IPS-NIHi7 (cell line): ENCODE results near the gene SPRR1A.
"Not testable (repeated sequence)": the region's sequence is repeated elsewhere in the genome, so short reads cannot be mapped to it uniquely, and the experiment has no call there.

Source experiments
- DNase-seq: peaks from one replicate; pipeline ENCODE4 v3.0.0; 2012; ENCODE audit warnings: mixed read lengths; ENCODE audit errors: extremely low spot score

SPRR1A gene

DNA sequence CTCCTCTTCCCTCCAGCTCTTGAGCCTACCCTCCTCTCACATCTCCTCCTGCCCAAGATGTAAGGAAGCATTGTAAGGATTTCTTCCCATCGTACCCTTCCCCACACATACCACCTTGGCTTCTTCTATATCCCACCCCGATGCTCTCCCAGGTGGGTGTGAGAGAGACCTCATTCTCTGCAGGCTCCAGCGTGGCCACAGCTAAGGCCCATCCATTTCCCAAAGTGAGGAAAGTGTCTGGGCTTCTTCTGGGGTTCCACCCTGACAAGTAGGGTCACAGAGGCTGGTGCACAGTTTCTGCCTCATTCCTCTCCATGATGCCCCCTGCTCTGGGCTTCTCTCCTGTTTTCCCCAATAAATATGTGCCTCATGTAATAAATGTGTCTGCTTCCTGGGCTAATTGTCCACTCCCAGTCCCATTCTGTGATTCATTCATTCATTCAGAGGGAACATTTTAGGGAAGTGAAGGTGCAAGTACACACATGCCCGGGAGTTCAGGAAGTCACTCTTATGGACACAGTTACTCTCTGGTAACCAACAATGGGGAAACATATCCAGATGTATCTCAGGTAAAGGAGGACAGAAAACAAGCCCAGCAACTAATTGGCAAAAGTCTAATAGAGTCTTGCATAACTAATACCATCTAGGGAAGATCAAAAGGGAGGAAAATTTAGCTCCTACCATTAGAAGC is 11.5 kb upstream of the SPRR1A start:
- no peak for DNase-seq

DNA sequence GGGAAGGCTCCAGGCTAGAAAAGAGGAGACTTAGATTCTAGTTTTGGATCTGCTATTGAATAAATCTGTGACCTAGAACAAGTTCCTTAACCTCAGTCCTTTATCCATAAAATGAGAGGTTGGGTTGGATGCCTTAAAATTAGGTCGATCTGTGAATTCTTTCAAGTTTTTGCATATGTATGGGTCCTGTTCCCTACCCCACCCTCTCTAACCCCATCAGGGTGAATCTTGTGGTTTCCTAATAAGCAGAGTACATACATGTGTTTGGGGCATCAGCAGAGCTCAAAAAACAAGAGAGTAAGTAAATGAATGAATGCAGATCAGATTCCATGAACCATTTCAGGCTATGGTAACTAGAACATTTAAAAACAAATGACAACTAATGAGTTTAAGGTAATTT is 7.2 kb upstream of the SPRR1A start:
- no peak for DNase-seq

DNA sequence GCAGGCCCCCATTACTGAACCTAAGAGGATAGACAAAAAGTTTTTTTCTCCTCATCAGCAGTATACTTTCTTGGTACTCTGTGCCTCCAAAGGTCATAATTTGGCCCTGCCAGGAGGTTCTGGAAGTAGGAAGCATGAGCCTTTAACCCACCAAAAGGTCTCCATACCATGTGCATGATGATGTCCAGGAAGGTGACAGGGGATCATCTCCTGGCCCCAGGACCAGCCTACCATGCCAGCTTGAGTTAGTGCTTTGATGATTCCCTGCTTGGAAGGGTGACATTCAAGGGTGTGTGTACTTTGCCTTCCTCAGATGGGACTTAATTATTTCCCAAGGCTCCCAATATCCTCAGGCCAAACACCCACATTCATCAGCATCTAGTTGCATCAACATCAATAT is 6.3 kb upstream of the SPRR1A start:
- DNase-seq = no peak

DNA sequence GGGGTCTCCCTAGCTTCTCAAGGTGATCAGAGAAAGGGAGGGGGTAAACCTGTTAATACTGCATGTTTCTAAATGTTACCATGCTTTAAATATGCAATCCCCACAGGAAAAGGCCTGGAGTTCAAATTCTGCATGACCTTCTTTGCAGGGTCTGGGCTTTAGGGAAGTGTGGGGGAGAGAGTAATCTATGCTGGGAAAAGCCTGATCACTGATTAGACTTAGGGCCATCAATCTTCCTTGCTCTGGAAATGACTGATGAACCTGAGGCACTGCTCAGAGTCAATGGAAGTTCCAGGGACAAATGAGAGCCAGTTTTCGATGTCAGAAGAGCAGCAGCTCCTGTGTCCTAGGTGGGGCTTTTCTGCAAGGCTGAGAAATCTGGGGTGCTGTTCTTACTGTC is 3.2 kb upstream of the SPRR1A start:
- DNase-seq = no peak

DNA sequence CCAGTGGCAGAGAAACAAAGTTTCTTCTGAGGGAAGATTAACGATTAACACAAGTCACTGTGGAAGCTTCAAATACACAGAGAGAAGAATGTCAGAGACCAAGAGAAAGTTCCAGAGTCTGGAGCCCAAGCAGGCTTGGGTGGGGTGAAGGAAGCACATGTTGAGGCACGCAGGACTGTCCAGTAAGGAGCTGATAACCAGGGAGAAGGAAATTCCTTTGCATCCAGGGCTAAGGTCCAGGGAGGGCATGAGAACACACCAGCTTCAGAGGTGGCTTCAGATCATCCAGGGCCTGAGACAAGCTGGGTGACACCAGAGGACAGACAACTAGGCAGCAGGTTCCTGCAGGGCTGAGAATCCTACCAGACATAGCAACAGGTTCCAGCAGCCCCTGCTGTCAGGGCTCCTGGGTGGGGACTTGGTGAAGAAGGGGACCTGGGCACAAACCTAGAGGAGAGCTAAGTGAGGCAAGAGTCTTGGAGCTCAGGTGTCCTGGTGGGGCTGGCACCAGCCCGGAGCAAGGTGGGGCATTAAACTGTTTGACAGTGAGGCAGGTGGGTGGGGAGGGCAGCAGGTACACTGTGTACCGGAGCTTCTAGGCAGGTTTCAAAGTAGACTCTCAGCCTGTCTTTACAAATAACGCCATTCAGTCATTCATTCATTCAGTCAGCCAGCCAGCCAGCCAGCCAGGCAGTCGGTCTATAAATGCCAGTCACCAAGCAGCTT is 2.6 kb upstream of the SPRR1A start:
- DNase-seq = no peak

DNA sequence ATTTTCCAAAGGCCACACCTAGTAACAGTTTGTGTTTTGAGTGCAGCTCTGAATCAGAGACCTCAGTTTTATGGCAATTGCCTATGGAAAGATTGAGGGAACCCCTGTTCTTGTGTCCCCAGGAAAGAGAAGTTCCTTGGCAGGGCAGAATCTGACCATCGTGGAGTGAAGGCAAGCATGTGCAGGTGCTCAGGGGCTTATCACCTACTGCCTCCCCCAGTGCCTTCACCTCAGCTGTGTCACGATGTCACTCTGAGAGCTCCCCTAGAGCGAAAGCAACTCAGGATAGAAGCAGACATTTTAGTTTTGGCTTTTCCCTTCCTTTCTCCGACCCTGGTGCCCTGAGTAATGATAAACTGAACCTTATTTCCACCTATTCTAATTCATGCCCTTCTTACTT is 1.8 kb upstream of the SPRR1A start:
- no peak for DNase-seq

DNA sequence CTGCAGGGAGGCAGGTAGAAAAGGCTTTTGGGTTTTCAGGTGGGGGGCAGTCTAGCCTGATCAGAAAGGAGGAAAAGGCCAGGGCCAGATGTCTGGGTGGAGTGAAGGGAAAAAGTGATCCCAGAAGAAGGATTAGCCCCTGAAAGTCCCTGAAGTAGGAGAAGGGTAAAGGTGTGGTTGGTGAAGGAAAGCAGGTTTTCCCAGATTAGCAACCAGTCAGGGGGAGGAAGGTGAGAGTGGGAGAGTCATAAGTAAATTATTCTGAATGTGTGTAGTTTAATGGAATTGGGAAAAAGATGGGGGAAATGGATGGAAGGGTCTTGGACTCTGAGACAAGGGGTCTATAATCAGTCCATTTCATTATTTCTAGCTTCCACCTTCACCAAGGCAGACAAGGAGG is 647 bp upstream of the SPRR1A start:
- DNase-seq = no peak

DNA sequence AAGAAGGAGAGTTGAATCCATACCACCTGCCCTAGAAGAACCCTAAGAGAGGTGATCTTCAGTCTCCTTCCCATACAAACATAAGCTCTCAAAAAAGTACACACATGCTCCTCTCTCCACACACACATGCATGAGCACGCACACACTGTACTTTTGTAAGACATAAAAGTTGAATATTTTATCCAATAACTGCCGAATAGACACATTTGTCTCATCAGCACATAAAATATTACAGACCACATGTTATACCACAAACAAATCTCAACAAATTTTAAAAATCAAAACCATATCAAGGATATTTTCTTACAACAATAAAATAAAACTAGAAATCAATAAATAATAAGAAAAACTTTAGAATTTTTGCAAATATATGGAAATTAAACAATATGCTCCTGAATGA is 2.7 kb downstream of the SPRR1A start:
- DNase-seq = no peak

DNA sequence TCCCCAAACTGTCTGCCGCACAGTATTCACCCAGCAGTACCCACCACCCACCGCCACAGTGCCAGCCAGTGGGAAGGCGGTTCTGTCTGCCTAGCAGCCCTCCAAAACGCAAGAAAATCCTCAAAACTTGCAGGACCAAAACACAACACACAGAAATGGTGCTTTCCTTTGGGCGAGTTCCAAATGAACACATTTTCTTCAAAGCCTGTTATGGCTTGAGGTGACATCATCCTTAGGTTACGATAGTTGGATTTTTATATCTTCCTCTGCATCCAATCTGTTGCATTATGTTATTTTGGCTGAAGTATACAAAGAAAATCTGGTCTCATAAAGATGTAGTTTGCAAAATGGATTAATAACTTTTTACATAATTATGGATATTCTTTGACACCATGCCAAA is 9.3 kb downstream of the SPRR1A start:
- no peak for DNase-seq

DNA sequence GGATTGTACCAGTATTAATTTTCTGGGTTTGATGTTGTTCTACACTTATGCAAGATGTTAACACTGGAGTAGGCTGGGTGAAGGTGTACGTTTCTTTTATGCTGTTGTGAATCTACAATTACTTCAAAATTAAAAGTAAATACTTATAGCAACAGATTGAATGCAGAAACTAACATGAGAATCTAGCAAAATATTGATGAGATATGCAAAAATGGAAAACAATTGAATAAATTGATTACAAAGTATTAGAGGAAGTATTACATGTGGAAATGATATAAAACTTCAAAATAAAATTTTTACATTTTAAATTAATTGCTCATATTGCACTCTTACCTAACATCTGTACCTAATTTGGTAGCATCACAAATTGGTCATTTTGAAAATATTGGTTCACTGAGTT is 12.0 kb downstream of the SPRR1A start:
- DNase-seq = no peak

DNA sequence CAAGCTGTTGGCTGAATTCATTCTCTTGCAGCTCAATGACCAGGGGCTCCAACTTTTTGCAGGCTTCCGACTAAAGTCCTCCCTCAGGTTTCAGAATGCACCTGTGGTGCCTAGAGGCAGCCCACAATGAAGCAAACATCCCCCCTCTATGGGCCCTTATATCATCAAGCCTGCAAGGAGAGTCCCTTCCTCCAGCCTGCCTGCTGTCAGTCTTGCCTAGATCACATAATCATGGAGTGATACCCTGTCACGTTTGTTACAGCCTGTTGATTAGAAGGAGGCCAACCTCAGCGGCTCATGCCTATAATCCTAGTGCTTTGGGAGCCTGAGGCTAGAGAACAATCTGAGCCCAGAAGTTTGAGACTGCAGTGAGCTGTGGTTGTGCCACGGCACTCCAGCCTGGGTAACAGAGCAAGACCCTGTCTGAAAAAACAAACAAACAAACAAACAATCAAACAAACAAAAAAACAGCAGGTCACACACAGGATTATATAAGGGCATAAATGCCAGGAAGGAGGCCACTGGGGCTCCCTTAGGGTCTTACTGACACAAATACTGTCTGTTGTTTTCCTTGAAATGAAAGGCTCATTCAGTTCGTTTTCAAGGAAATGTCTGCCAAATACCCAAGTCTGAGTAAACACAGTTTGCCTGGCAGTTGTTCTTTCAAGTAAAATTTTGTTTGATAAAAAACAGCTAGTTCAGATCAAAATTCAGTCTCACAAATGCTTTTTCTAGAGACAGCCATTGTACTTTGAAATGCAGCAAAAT is 12.9 kb downstream of the SPRR1A start:
- DNase-seq = no peak

DNA sequence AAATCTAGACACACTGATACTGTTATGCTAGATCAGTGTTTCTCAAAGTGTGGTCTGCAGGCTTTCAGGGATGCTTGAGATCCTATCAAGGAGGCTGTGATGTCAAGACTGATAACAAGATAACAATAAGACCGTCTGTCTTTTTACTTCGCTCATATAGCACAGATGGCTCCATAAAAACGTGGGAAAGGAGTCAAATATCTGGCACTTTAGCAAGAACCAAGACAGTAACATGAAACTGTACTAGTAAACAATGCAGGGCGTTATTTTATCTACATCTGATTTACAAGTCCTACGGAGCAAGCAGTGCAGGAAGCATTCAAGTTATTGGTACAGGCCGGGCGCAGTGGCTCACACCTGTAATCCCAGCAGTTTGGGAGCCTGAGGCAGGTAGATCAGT is 14.0 kb downstream of the SPRR1A start:
- DNase-seq = no peak

DNA sequence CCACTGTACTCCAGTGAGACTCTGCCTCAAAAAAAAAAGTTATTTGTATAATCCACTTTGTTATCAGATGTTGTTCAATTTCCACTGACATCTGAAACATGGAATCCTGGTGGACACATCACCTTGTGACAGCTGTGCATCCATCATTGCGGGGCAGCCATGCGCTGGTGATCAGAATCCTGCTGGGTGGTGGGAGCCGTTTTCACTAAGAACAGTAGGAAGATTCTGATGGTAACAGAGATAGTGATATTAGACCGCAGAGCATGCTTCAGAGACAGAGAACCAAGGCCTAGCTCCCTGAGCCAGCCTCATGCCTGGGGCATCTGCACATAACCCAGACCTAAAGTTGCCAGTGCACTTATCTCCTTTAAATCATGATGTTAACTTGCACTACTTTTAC is 14.6 kb downstream of the SPRR1A start:
- no peak for DNase-seq

DNA sequence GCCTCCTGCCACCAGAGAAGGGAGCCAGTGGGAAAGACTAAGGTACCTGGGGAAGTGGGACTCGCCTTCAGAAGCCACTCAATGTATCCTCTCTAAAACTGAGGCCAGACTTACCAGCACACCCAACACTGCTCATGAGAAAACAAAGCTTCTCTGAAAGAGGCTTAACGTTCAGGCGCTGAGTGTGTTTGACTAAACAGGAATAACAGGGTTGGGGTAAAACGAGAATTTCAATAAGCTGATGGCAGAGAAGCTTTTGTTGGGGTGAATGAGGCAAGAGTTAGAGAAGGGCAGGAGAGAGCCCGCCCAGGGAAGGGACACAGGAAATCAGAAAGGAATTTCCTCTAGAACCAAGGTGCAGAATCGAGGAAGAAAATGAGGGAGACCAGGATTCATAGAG is 15.9 kb downstream of the SPRR1A start:
- DNase-seq = no peak

DNA sequence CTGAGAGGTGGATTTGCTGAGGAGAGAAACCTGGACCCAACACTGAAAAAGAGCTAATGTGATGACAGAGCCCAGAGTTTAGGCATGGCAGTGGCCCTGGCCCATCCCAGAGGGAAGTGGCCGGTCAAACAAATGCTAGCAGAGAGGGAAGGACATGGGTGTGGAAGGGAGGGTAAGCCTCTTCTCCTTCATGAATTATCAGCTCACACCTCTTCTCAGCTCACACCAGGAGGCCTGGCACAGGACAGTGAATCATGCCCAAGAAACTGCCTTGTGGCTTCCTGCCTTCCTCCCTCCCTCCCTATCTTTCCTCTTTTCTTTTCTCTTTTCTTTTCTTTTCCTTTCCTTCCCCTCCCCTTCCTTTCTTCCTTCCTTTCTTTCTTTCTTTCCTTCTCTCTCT is 16.4 kb downstream of the SPRR1A start:
- no peak for DNase-seq

DNA sequence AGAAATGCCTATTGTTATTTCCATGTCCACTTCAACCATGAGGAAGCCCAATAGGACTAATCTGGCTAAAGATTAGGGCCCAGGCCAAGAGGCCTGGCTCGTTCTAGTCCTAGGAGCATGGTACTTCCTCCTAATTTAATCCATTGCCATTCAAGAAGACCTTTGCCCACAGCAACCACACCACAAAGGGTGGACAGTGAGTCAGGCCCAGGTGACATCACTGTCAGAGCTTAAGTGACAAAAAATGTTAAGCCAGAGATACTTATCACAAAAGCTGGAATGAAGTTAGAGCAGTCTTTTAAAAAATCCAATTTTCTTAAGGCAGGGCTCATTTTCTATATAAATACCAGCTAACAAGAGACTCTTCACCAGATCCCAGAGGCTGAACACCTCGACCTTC is 17.5 kb downstream of the SPRR1A start, which contains the start of gene SPRR3:
TSS of gene SPRR3 (plus strand) at position 368 of the 400 bp plus-strand sequence. CDS start 1,272 bp downstream, outside the sequence.
- DNase-seq = no peak

DNA sequence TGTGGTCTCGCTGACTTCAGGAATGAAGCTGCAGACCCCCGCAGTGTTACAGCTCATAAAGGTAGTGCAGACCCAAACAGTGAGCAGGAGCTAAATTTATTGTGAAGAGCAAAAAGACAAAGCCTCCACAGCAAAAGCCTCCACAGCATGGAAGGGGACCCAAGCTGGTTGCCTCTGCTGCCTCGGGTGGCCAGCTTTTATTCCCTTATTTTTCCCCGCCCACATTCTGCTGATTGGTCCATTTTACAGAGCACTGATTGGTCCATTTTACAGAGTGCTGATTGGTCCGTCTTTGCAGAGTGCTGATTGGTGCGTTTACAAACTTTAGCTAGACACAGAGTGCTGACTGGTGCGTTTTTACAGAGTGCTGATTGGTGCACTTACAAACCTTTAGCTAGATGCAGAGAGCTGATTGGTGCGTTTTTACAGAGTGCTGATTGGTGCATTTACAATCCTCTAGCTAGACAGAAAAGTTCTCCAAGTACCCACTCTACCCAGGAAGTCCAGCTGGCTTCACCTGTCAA is 27.4 kb downstream of the SPRR1A start:
- DNase-seq = not testable (repeated sequence)

DNA sequence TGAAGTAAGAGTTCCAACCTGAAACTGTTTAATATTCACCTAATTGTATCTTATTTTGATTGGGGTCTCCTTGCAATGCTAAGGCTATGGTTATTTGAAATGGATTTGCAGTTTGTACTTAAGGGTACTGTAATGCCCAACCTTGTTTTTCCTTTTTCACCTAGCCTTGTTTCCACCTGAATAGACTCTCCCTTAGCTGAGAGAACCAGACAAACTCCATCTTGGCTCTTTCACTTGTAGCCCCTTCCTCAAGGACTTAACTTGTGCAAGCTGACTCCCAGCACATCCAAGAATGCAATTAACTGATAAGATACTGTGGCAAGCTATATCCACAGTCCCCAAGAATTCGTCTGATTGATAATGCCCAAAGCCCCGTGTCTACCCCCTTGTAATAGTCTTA is 37.9 kb downstream of the SPRR1A start:
- not testable (repeated sequence) for DNase-seq

DNA sequence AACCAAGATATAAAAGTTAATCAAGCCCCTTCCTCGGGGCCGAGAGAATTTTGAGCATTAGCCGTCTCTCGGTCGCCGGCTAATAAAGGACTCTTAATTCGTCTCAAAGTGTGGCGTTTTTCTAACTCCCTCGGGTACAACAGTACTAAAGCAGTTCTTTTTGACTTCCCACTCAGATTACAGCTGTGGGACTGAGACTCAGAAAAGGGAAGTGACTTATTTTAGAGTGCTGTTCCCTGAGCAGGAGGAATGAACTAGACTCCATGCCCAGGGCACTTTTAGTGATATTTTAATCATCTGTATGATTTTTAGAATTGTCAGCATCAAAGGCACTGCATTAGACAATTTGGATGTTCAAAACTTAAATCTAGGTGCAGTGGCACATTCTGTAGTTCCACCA is 38.5 kb downstream of the SPRR1A start:
- DNase-seq = not testable (repeated sequence)

DNA sequence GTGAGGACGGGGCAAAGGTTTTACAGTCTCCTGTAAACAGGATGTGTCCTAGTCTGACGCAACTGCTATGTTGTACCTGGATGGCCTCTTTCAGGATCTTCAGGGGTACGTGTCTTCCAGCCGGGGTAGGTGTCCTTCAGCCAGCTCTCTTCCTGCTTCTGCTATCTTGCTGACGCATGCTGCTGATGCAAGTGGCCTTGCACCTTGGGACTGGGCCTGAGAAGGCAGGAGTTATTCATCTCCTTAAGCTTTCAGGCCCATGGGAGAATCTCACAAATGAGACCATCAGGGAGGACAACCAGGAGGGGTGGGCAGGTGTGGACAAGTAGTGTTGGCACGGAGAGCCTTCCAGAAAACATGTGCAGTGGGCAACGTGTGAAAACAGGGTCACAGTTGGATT is 39.2 kb downstream of the SPRR1A start:
- DNase-seq = no peak

DNA sequence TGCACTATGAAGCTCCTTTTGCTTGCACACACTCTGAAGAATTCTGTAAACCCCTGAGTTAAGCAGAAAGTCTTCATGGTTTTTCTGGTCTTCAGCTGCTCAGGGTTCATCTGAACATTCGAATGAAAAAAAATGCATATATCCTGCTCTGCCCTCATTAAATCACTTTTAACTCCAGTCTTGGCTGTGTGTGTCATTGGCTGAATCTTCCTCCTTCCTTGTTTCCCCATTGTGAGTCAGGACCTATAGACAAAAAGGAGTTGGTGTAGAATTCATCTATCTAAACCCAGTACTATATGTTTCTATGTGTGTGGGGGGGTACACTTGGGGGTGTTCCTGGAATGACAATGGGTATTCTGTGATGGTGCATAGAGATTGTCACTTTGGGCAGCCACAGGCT is 40.5 kb downstream of the SPRR1A start:
- no peak for DNase-seq

DNA sequence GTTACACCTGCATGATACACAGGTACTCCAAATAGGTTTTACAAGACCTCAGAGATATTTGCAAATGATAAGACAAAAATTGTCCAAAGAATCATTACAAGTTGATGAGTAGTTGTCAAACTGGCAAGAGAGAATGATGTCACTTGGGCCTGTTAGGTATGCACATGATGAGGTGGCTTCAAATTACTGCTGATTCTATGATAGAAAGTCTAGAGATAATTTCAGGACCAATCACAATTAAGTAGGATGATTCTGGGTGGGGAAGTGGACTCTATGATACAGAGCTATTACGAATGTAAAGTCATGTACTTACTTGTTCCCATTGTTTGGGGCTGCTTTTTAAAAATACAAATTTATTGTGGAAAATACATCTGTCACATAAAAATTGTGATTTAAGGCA is 41.9 kb downstream of the SPRR1A start:
- DNase-seq = no peak

DNA sequence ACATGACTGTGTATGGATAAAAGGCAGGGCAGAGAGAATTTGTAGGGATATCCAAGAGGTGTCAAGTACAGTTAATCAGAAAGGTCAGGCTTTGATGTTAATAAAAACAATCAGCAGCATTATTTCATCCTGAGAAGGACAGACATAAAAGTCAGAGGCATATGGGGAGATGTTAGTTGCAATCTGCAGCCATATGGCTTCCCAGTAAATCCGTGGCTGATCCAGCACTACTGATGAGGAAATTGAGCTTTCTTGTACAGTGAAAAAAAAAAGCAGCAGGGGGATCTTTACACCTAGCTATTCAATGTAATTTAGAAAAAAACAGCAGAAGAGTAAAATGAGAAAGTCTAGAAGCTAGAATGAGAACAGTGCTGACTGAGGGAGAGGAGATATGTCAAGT is 44.9 kb downstream of the SPRR1A start:
- DNase-seq = no peak
